ENCODE results near the gene CFAP53.

Gene CFAP53

DNA sequence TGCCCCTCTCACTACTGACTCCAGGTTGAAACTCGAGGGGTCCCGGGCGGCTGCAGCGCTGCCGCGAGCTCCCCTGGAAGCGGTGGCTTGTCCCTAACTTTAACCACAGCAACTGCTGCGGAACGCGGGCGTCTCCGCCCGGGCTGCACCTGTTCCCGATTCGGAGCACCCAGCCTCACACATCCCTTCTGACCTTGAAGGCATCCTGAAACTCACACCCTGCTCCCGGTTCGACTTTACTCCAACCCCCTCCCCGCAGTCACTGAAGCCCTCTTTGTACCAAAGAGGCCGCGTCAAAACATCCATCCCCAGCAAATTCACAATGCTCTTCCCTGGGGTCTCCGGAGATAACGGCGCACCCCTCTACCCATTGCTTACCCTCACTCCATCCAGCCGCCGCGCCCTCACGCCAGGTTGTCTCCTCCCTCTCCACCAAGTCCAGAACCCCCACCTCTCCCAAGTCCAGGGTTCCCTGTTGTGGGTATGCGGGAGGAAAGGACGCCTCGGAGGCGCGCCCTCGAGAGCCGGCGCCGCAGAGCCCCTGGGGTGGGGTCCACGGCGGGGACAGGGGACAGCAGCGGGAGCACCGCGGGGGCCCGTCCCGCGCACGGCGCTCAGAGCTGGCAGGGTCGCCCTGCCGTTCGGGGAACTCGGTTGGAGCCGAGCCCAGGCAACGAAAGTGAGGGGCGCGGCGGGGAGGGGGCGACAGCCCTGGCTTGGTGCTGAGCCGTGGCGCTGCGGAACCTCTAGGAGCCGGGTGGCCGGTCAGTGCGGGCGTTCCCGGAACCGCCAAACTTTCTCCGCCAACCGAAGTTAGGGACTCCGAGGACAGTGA lies 72.3 kb downstream of the CFAP53 start:
- no peak for DNase-seq (ENCODE audit: low spot score)

DNA sequence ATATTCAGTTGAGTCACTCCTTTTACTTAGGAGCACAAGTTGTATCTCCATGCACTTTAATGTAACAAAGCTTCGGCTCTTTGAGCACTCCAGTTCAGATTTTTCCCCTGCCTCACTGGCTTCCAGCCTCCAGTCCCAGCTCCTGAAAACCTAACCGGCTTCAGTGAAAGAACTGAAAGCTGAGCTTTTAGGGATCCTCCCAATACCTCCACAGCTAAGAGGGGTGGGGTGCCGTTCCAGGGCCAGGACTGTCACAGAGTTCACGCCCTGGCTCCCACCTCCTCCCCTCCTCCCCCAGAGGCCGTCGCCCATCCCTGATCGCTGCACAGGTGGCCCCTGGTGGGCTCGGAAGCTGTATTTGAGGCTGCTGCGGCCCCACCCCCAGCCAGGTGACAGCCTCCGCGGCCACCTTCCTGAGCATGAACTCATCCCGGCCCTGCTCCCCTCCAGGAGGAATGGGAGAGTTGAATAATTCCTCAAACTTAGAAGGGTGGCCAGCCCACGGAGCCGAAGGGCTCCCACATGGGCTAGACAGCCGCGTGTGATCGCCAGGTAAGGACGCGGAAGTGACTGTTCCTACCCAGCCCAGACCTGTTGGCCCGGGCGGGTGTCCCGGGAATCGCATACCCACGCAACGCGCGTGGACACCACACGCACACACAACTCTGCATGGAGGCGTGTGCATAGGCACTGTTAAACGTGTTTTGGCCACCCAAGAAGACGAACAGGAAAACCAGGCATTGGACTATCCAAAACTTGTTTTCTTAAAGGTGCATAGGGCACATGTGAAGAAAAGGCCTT lies 73.1 kb downstream of the CFAP53 start:
- no peak for DNase-seq (ENCODE audit: low spot score)

- DNase-seq (ENCODE audit: low spot score), result no peak
Measured at GRCh38 chr18:50190926-50191325, 75.4 kb downstream of the CFAP53 start.

- DNase-seq (ENCODE audit: low spot score), result no peak
Measured at GRCh38 chr18:50190236-50190635, 76.1 kb downstream of the CFAP53 start.

DNA sequence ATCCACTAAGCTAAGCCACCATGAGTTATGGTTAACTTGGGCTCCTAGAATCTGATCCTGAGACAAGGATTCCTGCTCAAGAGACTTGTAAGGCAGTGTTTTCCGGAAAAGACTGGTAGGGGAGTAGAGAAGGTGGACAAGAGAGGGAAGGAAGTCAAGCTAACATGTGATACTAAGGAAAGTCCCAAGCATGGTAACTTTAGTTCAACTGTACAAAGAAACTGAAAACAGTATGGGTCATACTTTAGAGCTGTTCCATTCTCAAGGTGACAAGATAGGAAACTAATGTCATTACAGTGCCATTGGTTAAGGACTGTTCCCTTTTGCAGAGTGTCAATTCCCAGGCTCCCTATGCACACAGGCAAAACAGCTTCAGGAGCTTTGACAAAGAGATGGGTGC lies 77.1 kb downstream of the CFAP53 start:
- no peak for DNase-seq (ENCODE audit: low spot score)

DNA sequence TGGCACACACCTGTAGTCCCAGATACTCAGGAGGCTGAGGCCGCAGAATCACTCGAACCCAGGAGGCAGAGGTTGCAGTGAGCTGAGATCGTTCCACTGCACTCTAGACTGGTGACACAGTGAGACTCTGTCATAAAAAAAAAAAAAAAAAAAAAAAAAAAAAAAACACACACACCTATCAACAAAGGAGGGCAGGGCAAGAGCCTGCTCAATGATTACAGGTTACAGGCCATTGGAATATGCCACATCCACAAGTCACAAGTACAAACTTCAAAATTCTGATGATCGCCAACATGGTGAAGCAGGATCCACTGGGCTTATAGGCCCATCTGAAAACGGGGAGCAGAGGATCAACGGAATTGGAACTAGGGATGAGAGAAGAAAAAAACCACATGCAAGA lies 77.6 kb downstream of the CFAP53 start:
- no peak for DNase-seq (ENCODE audit: low spot score)

DNA sequence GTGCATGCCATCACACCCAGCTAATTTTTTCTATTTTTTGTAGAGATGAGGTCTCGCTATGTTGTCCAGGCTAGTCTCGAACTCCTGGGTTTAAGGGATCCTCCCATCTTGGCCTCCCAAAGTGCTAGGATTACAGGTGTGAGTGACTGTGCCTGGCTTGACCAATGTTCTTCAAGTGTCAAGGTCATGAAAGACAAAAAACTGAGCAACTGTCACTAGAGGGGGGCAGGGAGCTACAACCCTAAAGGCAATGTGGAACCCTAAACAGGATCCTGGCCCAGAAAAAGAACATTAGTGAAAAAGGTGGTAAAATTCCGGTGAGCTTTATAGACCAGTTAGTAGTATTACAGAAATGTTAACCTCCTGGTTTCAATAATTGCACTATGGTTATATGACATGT lies 78.6 kb downstream of the CFAP53 start:
- DNase-seq (ENCODE audit: low spot score), result no peak

- no peak for DNase-seq (ENCODE audit: low spot score)
Measured at GRCh38 chr18:50186385-50186784, 79.9 kb downstream of the CFAP53 start.

DNA sequence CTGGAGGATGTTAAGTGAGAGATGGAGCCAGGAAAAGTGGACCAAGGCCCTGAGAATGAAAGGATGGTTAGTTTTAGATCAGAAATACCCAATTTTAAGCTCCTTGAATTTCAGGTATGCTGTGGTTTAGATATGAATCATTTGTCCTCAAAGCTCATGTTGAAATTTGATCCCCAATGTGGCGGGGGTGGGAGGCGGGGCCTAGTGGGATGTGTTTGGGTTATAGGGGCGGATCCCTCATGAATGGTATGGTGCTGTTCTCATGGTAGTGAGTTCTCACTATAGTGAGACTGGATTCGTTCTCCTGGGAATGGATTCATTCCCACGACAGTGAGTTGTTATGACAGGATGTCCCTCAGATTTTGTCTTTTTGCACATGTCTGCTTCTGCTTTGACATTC lies 82.7 kb downstream of the CFAP53 start:
- DNase-seq (ENCODE audit: low spot score), result no peak

DNA sequence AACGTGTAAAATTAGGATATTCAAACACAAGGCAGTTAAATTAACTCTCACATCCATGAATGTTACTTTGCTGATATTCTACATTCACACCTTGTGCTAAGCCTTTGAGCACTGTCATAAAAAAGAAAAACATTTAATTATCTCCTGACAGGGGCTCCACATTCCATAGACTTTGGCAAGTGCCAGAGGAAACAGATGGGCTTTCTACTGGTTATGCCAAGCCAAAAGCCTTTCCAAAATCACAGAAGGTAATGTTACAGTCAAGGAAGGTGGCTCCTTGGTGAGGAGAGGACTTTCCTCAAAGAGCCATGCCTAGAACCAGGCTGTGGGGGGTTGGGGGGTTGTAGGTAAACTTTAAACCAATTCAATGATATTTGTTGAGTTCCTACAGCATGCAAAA lies 83.8 kb downstream of the CFAP53 start:
- DNase-seq (ENCODE audit: low spot score), result no peak

- no peak for DNase-seq (ENCODE audit: low spot score)
Measured at GRCh38 chr18:50181590-50181989, 84.7 kb downstream of the CFAP53 start.

- no peak for DNase-seq (ENCODE audit: low spot score)
Measured at GRCh38 chr18:50179465-50179864, 86.8 kb downstream of the CFAP53 start.

DNA sequence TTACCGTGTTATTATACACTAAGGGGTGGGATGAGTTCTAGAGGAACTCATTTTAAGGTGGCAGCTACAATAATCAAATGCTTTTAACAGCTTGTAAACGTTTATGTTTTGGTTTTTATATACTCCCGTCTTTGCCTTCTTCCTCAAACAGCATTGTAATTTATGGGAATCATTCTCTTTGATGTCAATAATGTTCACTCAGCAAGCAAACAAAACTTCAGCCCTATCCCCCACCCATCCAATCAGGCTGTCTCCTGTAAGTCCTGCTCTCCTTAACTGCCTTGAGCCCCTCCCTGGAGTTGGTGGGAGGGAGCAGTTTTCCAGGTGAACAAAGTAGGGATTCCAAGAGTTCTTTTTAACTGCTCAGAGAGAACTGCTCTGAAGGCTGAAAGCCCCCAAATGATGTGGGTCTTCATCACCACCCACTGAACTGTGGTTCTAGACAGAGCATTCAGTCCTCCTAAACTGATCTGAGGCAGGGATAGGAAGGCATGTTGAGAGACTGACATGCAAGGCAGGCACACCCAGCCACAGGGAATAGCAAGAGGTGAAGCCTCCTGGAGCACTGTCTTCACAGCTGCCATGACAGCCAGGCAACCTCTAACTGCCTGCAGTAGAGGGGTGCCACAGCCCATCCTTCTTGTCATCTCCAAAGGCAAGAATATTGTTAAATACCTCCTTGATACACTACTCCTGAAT lies 88.9 kb downstream of the CFAP53 start:
- no peak for DNase-seq (ENCODE audit: low spot score)
